ENCODE results near the gene L3HYPDH.

DNA sequence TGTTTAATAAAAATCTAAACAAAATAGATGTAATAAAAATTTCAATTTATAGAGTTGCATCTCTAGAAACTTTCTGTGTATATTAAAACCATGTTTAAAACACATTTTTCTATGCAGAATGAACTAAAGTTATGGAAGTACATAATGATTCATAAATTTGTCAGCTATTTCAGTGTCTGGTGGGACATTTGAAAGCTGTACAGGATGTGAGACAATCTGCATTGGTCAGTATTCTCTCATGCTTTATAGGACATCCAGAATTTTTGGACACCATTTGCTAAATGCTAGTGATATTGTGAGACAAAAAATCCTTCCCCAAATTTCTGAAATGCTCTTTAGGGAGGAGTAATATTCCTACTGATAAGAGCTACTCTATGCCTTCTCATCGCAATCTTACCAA lies 32.4 kb downstream of the L3HYPDH start:
- TF ChIP-seq, protein P1, sequence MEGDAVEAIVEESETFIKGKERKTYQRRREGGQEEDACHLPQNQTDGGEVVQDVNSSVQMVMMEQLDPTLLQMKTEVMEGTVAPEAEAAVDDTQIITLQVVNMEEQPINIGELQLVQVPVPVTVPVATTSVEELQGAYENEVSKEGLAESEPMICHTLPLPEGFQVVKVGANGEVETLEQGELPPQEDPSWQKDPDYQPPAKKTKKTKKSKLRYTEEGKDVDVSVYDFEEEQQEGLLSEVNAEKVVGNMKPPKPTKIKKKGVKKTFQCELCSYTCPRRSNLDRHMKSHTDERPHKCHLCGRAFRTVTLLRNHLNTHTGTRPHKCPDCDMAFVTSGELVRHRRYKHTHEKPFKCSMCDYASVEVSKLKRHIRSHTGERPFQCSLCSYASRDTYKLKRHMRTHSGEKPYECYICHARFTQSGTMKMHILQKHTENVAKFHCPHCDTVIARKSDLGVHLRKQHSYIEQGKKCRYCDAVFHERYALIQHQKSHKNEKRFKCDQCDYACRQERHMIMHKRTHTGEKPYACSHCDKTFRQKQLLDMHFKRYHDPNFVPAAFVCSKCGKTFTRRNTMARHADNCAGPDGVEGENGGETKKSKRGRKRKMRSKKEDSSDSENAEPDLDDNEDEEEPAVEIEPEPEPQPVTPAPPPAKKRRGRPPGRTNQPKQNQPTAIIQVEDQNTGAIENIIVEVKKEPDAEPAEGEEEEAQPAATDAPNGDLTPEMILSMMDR (IDR thresholded peaks at IDR 0.05; ENCODE audit: low read depth, low read length, poor library complexity, severe bottlenecking) = no peak
- no peak for TF ChIP-seq EZH2phosphoT487 (IDR thresholded peaks at IDR 0.05; ENCODE audit: borderline replicate concordance, low read length)
